Adrenal gland (tissue), 12 donors: ENCODE measurements around the gene NLRP4. TPM values are rescaled to one million over a fixed set of nuclear protein-coding genes. Genes with fewer than 3 reads are reported as not detected.
"Not testable (repeated sequence)": the region's sequence is repeated elsewhere in the genome, so short reads cannot be mapped to it uniquely, and the experiment has no call there.

Source experiments
- DNase-seq, 7 donors: peaks; one replicate each; pipeline ENCODE4 v3.0.0-alpha.2; 2019 to 2020
- H3K27ac ChIP-seq, 5 donors: fragments of 200-600 bp; sonication (generic) in 4 of 5; 1 replicate in 3 of 5; 2 replicates in 2 of 5; pipeline versions ENCODE4 v1.5.1 to v1.8.0; 2016 to 2020; ENCODE audit warnings: mild to moderate bottlenecking in 1 of 5
- H3K27me3 ChIP-seq: fragments of 200-600 bp; 2 replicates; pipeline ENCODE4 v1.8.0; 2021
- H3K36me3 ChIP-seq, 2 donors: fragments of 200-600 bp; replicated peaks in 1 of 2; 1 replicate in 1 of 2; 2 replicates in 1 of 2; pipeline versions ENCODE4 v1.5.1 to v1.8.0; 2018 to 2022
- H3K4me1 ChIP-seq, 2 donors: fragments of 200-600 bp; replicated peaks in 1 of 2; 1 replicate in 1 of 2; 2 replicates in 1 of 2; pipeline versions ENCODE4 v1.5.1 to v1.8.0; 2018 to 2021
- H3K4me3 ChIP-seq, 4 donors: fragments of 200-600 bp; sonication (generic) in 3 of 4; one replicate each; pipeline ENCODE4 v1.5.1; 2016 to 2018
- H3K9me3 ChIP-seq, 3 donors: fragments of 200-600 bp; sonication (generic) in 1 of 3; replicated peaks in 1 of 3; 1 replicate in 2 of 3; 2 replicates in 1 of 3; pipeline versions ENCODE4 v1.5.1 to v1.8.0; 2016 to 2021
- POLR2A ChIP-seq, 2 donors: fragments of 450-650 bp; IDR thresholded peaks; one replicate each; pipeline ENCODE4 v1.6.1; 2017; ENCODE audit warnings: antibody characterized with exemption in 2 of 2, mild to moderate bottlenecking in 2 of 2, moderate library complexity in 1 of 2
- WGBS, 4 donors: extraction: QIAGEN DNeasy Blood & Tissue Kit in 2 of 4; methylation state at CpG; one replicate each; pipeline versions ENCODE4 v1.1.5 to v1.1.7; 2013 to 2017; 5-methylcytosine and 5-hydroxymethylcytosine counted together
- intact Hi-C, 2 donors: fragments of 100-400 bp; cut with DNase I; formaldehyde crosslinking; loops; one replicate each; pipeline versions ENCODE4 v1.14.1 to v1.15.0; 2022 to 2023
- polyA plus RNA-seq, 3 donors: library from polyadenylated mRNA; stranded (reverse); fragments of 200-250 nt in 2 of 3; fragments of 350-450 nt in 1 of 3; fragmentation: Illumina TruSeq in 1 of 3; extraction: RNeasy Lipid Tissue Mini Kit (QIAGEN cat#74804) in 1 of 3; gene quantifications; one replicate each; pipeline ENCODE4 v1.2.3, GENCODE V29; 2013 to 2014
- total RNA-seq, 9 donors: library from RNA; depleted of rRNA in 4 of 9; stranded (reverse); fragments of >200 nt in 4 of 9; fragments of 120-200 nt in 1 of 9; fragmentation: NEBNext Ultra II Directional in 1 of 9; extraction: Animal tissue kit (Norgen Biotek cat#: 25700) in 1 of 9; gene quantifications; one replicate each; pipeline versions ENCODE4 v1.1.0 to v1.2.4, GENCODE V29; 2013 to 2023
- TF ChIP-seq, protein P1 (sequence below), 6 experiments: fragments of 450-650 bp in 4 of 6; fragments of 200-600 bp in 2 of 6; sonication (generic) in 1 of 6; IDR thresholded peaks; 1 replicate in 5 of 6; 2 replicates in 1 of 6; pipeline versions ENCODE4 v1.5.1 to v1.8.0; 2016 to 2021; ENCODE audit warnings: antibody characterized with exemption in 6 of 6, mild to moderate bottlenecking in 2 of 6, moderate library complexity in 1 of 6
- donor health status: healthy with polysubstance abuse.
- donor health status: Bipolar disorder and iron deficiency.
- donor health status: DM: yes; HTN: yes; CAD: no.
- donor health status: DM: no; HTN: no; CAD: no.
- donor health status: DM: no; HTN: no; CAD: no.
- donor health status: DM: yes; HTN: yes; CAD: no.

The NLRP4 gene
- total and polyA plus RNA-seq, 12 donors, result not detected

DNA sequence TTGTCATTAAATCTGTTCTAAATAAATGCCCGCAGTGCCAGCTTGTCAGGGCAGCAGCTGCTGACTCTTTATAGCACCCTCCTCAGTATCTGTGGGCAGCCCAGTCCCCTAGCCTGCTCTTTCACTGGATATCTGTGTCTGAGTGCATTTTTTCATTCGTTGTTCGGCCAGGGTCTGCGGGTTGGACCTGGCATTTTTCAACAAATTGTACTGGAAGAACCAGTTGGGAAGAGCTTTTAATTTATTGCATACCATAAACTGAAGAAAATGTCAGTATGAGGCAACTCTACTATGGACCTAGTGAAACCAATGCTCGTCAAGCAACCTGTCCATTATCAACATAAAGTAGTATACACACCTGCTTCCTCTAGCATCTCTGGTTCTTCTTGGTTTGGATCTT is 87.2 kb downstream of the NLRP4 start:
- intact Hi-C loops, result no loop called here
- no peak overlapping the region for H3K27ac ChIP-seq
- TF ChIP-seq POLR2A (IDR thresholded peaks at IDR 0.05), result no peak
- TF ChIP-seq, protein P1, sequence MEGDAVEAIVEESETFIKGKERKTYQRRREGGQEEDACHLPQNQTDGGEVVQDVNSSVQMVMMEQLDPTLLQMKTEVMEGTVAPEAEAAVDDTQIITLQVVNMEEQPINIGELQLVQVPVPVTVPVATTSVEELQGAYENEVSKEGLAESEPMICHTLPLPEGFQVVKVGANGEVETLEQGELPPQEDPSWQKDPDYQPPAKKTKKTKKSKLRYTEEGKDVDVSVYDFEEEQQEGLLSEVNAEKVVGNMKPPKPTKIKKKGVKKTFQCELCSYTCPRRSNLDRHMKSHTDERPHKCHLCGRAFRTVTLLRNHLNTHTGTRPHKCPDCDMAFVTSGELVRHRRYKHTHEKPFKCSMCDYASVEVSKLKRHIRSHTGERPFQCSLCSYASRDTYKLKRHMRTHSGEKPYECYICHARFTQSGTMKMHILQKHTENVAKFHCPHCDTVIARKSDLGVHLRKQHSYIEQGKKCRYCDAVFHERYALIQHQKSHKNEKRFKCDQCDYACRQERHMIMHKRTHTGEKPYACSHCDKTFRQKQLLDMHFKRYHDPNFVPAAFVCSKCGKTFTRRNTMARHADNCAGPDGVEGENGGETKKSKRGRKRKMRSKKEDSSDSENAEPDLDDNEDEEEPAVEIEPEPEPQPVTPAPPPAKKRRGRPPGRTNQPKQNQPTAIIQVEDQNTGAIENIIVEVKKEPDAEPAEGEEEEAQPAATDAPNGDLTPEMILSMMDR (IDR thresholded peaks at IDR 0.05), result no peak
- no peaks in the 10 kb centered on the region for H3K4me1 ChIP-seq
- no peaks in the 10 kb centered on the region for H3K27me3 ChIP-seq
- peaks cover 0 to 4% (median 0%) of the 10 kb centered on the region in 3 donors for H3K9me3 ChIP-seq
- H3K36me3 ChIP-seq, result no peaks in the 10 kb centered on the region
- H3K4me3 ChIP-seq, result no peak overlapping the region
- 52 to 72% (median 62%) methylated on average over 5 of the region's 5 CpGs for WGBS, 4 donors
- DNase-seq, result no peak

DNA sequence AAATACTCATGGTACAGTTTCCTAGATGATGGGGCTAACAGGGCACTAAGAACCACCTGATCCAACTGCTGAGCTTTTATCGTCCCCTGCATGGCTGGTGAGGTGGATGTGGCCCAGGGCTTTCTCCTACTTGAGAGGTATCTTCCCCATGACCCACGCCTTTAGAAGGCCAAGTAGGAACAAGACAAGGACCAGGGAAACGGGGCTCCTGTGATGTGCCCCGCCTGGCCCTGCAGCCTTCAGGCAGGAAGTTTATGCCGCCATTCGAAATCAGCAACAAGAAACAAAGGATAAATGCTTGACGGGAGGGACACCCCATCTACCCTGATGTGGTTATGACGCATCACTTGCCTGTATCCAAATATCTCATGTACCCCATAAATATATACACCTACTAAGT is 91.7 kb downstream of the NLRP4 start:
- WGBS, 4 donors, result 68 to 87% (median 75%) methylated on average over 7 to 8 of the region's 8 CpGs
- H3K27ac ChIP-seq, result no peak overlapping the region
- intact Hi-C loops, result no loop called here
- no peaks in the 10 kb centered on the region for H3K27me3 ChIP-seq
- H3K36me3 ChIP-seq, result no peaks in the 10 kb centered on the region
- no peak overlapping the region for H3K4me3 ChIP-seq
- no peaks in the 10 kb centered on the region for H3K4me1 ChIP-seq
- TF ChIP-seq, protein P1 (IDR thresholded peaks at IDR 0.05), result no peak
- TF ChIP-seq POLR2A (IDR thresholded peaks at IDR 0.05), result no peak
- H3K9me3 ChIP-seq, result no peaks in the 10 kb centered on the region
- no peak for DNase-seq

DNA sequence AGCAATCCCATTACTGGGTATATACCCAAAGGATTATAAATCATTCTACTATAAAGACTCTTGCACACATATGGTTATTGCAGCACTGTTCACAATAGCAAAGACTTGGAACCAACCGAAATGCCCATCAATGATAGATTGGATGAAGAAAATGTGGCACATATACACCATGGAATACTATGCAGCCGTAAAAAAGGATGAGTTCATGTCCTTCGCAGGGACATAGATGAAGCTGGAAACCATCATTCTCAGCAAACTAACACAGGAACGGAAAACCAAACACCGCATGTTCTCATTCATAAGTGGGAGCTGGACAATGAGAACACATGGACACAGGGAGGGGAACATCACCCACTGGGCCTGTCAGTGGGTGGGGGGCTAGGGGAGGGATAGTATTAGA is 92.9 kb downstream of the NLRP4 start:
- H3K27me3 ChIP-seq, H3K36me3 ChIP-seq, DNase-seq, H3K27ac ChIP-seq, H3K9me3 ChIP-seq, intact Hi-C loops, H3K4me3 ChIP-seq, H3K4me1 ChIP-seq: not testable (repeated sequence)
- 76 to 85% (median 83%) methylated on average over 5 of the region's 5 CpGs for WGBS, 4 donors

DNA sequence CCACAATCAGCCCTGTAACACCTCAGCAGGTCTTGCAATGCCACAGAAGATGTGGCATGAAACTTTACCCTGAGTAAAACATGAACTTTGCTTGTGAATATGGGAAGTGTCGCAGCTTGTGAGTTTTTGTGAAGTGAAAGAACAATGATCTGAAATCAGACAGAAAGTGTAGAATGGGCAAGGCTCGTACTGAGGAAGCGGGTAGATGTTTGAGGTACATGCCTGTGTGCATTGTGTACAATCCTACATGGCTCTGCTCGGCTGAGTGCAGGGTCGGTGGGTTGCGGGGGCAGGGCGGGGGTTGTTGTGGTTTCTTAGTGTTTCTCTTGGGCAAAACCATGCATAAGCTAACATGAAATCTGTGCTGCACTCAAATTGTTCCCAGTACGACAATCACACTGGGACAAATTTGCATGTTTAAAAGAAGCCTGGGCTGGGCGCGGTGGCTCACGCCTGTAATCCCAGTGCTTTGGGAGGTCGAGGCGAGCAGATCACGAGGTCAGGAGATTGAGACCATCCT is 94.7 kb downstream of the NLRP4 start:
- WGBS, 4 donors, result 69 to 75% (median 73%) methylated on average over 14 of the region's 14 CpGs
- Histone ChIP-seq H3K27ac (no peak overlapping the region), H3K4me1 (no peaks in the 10 kb centered on the region), H3K4me3 (no peak overlapping the region), H3K9me3 (no peaks in the 10 kb centered on the region), H3K36me3 (no peaks in the 10 kb centered on the region), H3K27me3 (no peaks in the 10 kb centered on the region)
- no peak for DNase-seq
- intact Hi-C loops, result no loop called here
- no peak for TF ChIP-seq POLR2A (IDR thresholded peaks at IDR 0.05)
- TF ChIP-seq, protein P1 (IDR thresholded peaks at IDR 0.05), result no peak

Other genes starting within 250 kb of the NLRP4 start
- 10 to 100 TPM in 4 of 9 donors, 1 to 10 TPM in 5; 4.4 to 19.7 (median 9.2) TPM for gene FIZ1, start 237.0 kb upstream of the NLRP4 start, total RNA-seq
- 10 to 100 TPM in 2 of 3 donors, 1 to 10 TPM in 1; 6.3 to 19.6 (median 15.2) TPM for gene FIZ1, start 237.0 kb upstream of the NLRP4 start, polyA plus RNA-seq
- gene ZNF524, start 236.3 kb upstream of the NLRP4 start, total RNA-seq, result 10 to 100 TPM in 8 of 9 donors, 1 to 10 TPM in 1; 7.7 to 83.7 (median 24.6) TPM
- gene ZNF524, start 236.3 kb upstream of the NLRP4 start, polyA plus RNA-seq, result 10 to 100 TPM in 2 of 3 donors, under 1 TPM in 1; 0.93 to 57.6 (median 57.1) TPM
- gene ZNF865, start 230.9 kb upstream of the NLRP4 start, total RNA-seq, result 10 to 100 TPM in 5 of 9 donors, 1 to 10 TPM in 3, under 1 TPM in 1; 0.72 to 19.6 (median 10.3) TPM
- 10 to 100 TPM in 2 of 3 donors, 1 to 10 TPM in 1; 2.0 to 24.7 (median 11.7) TPM for gene ZNF865, start 230.9 kb upstream of the NLRP4 start, polyA plus RNA-seq
- gene ZNF784, start 212.0 kb upstream of the NLRP4 start, total RNA-seq, result 10 to 100 TPM in 3 of 9 donors, 1 to 10 TPM in 6; 5.4 to 16.3 (median 9.7) TPM
- gene ZNF784, start 212.0 kb upstream of the NLRP4 start, polyA plus RNA-seq, result 10 to 100 TPM in 1 of 3 donors, 1 to 10 TPM in 2; 3.5 to 13.6 (median 8.3) TPM
- gene ZNF580, start 195.5 kb upstream of the NLRP4 start, total RNA-seq, result 10 to 100 TPM in 8 of 9 donors, 1 to 10 TPM in 1; 8.0 to 68.7 (median 42.0) TPM
- gene ZNF580, start 195.5 kb upstream of the NLRP4 start, polyA plus RNA-seq, result 100 to 1,000 TPM in 1 of 3 donors, 10 to 100 TPM in 2; 16.6 to 101 (median 97.5) TPM
- 10 to 100 TPM; 11.2 to 55.7 (median 22.7) TPM for gene ZNF581, start 192.9 kb upstream of the NLRP4 start, total RNA-seq
- 10 to 100 TPM in 2 of 3 donors, 1 to 10 TPM in 1; 8.7 to 23.3 (median 22.4) TPM for gene ZNF581, start 192.9 kb upstream of the NLRP4 start, polyA plus RNA-seq
- gene CCDC106, start 188.3 kb upstream of the NLRP4 start, total RNA-seq, result 10 to 100 TPM; 21.7 to 42.8 (median 27.3) TPM
- gene CCDC106, start 188.3 kb upstream of the NLRP4 start, polyA plus RNA-seq, result 10 to 100 TPM; 14.8 to 63.8 (median 42.8) TPM
- 100 to 1,000 TPM in 6 of 9 donors, 10 to 100 TPM in 3; 76.0 to 178 (median 119) TPM for gene U2AF2, start 181.5 kb upstream of the NLRP4 start, total RNA-seq
- 100 to 1,000 TPM in 1 of 3 donors, 10 to 100 TPM in 2; 58.9 to 243 (median 85.3) TPM for gene U2AF2, start 181.5 kb upstream of the NLRP4 start, polyA plus RNA-seq
- 100 to 1,000 TPM in 8 of 9 donors, 10 to 100 TPM in 1; 20.1 to 235 (median 162) TPM for gene EPN1, start 161.3 kb upstream of the NLRP4 start, total RNA-seq
- 100 to 1,000 TPM in 1 of 3 donors, 10 to 100 TPM in 2; 27.8 to 151 (median 77.1) TPM for gene EPN1, start 161.3 kb upstream of the NLRP4 start, polyA plus RNA-seq
- not detected for gene NLRP9, start 98.1 kb upstream of the NLRP4 start, total RNA-seq
- gene NLRP9, start 98.1 kb upstream of the NLRP4 start, polyA plus RNA-seq, result not detected
- gene RFPL4A, start 77.4 kb upstream of the NLRP4 start, total RNA-seq, result under 1 TPM in 1 of 9 donors, not detected in 8; 0.28 TPM
- not detected for gene RFPL4A, start 77.4 kb upstream of the NLRP4 start, polyA plus RNA-seq
- gene RFPL4AL1, start 67.4 kb upstream of the NLRP4 start, total RNA-seq, result not detected
- gene RFPL4AL1, start 67.4 kb upstream of the NLRP4 start, polyA plus RNA-seq, result not detected
- gene NLRP11, start 4.5 kb upstream of the NLRP4 start, total RNA-seq, result under 1 TPM in 2 of 9 donors, not detected in 7; 0.06 to 0.11 TPM
- gene NLRP11, start 4.5 kb upstream of the NLRP4 start, polyA plus RNA-seq, result not detected
- not detected for gene NLRP13, start 95.8 kb downstream of the NLRP4 start, total RNA-seq
- gene NLRP13, start 95.8 kb downstream of the NLRP4 start, polyA plus RNA-seq, result not detected
- not detected for gene NLRP8, start 111.3 kb downstream of the NLRP4 start, total RNA-seq
- not detected for gene NLRP8, start 111.3 kb downstream of the NLRP4 start, polyA plus RNA-seq
- not detected for gene NLRP5, start 150.2 kb downstream of the NLRP4 start, total RNA-seq
- not detected for gene NLRP5, start 150.2 kb downstream of the NLRP4 start, polyA plus RNA-seq